HG03103 (cell line): Measurements from ENCODE around the gene TRAF6.
"Not testable (repeated sequence)": the region's sequence is repeated elsewhere in the genome, so short reads cannot be mapped to it uniquely, and the experiment has no call there.

Source experiments
- ATAC-seq: cut with Tn5 transposase; IDR thresholded peaks from one replicate; pipeline ENCODE4 v1.9.1; 2021; ENCODE audit warnings: low read depth; ENCODE audit not compliant: unreplicated experiment

TRAF6 gene, protein sequence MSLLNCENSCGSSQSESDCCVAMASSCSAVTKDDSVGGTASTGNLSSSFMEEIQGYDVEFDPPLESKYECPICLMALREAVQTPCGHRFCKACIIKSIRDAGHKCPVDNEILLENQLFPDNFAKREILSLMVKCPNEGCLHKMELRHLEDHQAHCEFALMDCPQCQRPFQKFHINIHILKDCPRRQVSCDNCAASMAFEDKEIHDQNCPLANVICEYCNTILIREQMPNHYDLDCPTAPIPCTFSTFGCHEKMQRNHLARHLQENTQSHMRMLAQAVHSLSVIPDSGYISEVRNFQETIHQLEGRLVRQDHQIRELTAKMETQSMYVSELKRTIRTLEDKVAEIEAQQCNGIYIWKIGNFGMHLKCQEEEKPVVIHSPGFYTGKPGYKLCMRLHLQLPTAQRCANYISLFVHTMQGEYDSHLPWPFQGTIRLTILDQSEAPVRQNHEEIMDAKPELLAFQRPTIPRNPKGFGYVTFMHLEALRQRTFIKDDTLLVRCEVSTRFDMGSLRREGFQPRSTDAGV

GRCh38 chr11:36509694-36510593 is at the start of gene TRAF6:
Gene TRAF6 (minus strand): TSS chr11:36510272. CDS start chr11:36501515, 8,757 bp downstream.
- peak; percentile 94 for ATAC-seq

DNA sequence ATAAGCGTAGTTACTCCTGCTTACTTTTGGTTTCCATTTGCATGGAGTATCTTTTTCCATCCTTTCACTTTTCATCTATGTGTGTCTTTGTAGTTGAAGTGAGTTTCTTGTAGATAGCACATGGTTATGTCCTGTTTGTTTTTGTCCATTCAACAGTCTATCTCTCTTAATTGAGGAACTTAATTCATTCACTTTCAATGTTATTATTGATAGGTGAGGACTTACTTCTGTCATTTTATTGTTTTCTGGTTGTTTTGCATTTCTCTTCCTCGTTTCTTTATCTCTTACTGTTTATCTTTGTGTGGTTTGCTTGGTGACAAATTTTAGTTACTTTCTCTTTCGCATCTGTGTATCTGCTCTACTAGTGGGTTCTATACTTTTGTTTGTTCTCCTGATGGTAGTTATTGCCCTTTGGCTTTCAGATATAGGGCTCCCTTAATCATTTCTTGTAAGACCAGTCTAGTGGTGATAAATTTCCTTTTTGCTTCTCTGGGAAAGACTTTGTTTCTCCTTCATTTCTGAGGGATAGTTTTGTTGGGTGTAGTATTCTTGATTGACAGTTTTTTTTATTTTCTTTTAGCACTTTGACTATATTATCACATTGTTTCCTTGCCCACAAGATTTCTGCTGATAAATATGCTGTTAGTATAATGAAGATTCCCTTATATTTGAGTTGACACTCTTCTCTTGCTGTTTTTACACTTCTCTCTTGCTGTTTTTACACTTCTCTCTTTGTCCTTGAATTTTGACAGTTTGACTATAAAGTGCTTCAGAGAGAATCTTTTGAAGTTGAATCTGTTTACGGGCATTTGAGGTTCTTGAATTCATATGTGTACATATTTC is 48.7 kb upstream of the TRAF6 start:
- no peak for ATAC-seq

- no peak for ATAC-seq
Observed at GRCh38 chr11:36557991-36558390, 47.9 kb upstream of the TRAF6 start.

GRCh38 chr11:36557390-36557789 is 47.3 kb upstream of the TRAF6 start:
- ATAC-seq, result not testable (repeated sequence)

- ATAC-seq, result no peak
Observed at GRCh38 chr11:36550385-36551115, 40.5 kb upstream of the TRAF6 start.

- peak; percentile 98 for ATAC-seq
Observed at GRCh38 chr11:36540998-36541397, 30.9 kb upstream of the TRAF6 start.

- ATAC-seq, result no peak
Observed at GRCh38 chr11:36534276-36534840, 24.3 kb upstream of the TRAF6 start.

- ATAC-seq, result no peak
Observed at GRCh38 chr11:36532941-36533601, 23.0 kb upstream of the TRAF6 start.

DNA sequence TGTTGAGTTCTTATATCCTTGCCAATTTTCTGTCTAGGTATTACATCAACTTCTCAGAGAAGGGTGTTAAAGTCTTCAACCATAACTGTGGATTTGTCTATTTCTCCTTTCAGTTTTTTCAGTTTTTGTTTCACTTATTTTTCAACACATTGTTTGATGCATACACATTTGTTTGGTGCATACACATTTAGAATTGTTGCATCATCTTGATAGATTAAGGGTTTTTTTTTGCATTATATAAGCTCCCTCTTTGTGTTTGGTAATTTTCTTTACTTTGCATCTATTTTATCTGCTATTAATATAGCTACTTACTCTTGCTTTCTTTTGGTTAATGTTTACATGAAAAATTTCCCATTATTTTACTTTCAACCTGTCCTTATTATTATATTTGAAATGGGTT is 20.8 kb upstream of the TRAF6 start:
- no peak for ATAC-seq

GRCh38 chr11:36513965-36514364 is 3.9 kb upstream of the TRAF6 start:
- no peak for ATAC-seq

GRCh38 chr11:36512016-36512415 is 1.9 kb upstream of the TRAF6 start:
- no peak for ATAC-seq

GRCh38 chr11:36511062-36511461 is 990 bp upstream of the TRAF6 start:
- ATAC-seq, result not testable (repeated sequence)

- ATAC-seq, result peak; percentile 1
Observed at GRCh38 chr11:36510594-36510942, 496 bp upstream of the TRAF6 start.

DNA sequence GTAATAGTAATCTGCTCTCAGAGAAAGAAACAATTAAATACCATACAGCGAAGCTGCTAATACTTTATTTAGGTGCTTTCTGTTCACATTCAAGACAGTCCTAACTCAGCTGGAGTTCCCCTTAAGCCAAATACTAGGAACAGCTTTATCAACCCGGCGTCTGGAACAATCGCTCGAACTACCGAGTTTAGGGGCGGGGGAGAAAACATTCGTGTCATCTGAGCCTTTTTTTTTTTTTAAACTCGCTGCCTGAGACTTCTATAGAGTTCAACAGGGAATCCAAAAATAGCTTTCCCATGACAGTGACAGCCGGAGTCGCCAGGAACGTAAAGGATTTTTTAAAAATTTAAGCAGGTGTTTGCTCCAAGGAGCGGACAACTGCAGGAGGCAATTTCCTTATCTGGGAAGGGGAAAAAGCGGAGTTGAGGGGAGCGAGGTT is 852 bp downstream of the TRAF6 start:
- ATAC-seq, result peak; percentile 8

DNA sequence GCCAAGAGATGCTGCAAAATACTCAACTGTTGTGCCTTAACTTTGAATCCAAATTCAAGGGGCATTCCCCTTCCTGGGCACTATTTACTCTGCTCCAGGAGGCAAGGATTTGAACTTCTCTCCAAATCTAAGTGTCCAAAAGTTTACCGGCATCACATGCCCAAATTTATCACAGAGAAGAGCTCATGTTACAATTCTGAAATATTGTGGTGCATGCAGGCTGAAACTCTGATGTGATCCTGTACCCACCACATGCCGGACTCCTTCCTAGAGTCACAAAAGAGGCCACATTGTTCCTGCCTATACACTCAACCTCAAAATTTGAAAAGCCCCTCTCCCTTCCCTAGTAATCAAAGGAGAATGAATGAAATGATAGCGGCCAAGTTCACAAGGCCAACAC is 1.3 kb downstream of the TRAF6 start:
- ATAC-seq, result no peak

- ATAC-seq, result no peak
Observed at GRCh38 chr11:36507824-36508489, 2.1 kb downstream of the TRAF6 start.

DNA sequence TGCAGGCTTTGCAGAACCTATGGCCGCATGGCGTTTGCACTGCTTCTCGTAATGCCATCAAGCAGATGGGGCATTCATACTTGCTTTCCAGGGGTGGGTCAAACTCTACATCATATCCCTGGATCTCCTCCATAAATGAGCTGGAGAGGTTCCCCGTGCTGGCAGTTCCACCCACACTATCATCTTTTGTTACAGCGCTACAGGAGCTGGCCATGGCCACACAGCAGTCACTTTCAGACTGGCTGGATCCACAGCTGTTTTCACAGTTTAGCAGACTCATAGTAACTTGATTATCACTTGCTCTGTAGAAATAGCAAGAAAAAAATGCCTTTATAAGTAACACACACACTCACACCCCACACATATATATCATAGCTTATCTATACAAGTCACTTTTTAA is 8.8 kb downstream of the TRAF6 start:
- no peak for ATAC-seq

GRCh38 chr11:36500315-36500721 is 9.8 kb downstream of the TRAF6 start:
- ATAC-seq, result peak; percentile 96
